HUDEP-2 (cell line): ENCODE results near the gene ATP2B2.

ENCODE experiments used
- DNase-seq, 76 experiments: peaks; one replicate each; lab custom pipeline; 2025; ENCODE audit not compliant: unreplicated experiment in 76 of 76; lab: John Stamatoyannopoulos, UW

The ATP2B2 gene

GRCh38 chr3:10407361-10407760, 98.0 kb downstream of the ATP2B2 start:
- DNase-seq: no peak

- DNase-seq: no peak
Measured at GRCh38 chr3:10406414-10406813, 99.0 kb downstream of the ATP2B2 start.

GRCh38 chr3:10405816-10406215, 99.6 kb downstream of the ATP2B2 start:
- DNase-seq: no peak

DNA sequence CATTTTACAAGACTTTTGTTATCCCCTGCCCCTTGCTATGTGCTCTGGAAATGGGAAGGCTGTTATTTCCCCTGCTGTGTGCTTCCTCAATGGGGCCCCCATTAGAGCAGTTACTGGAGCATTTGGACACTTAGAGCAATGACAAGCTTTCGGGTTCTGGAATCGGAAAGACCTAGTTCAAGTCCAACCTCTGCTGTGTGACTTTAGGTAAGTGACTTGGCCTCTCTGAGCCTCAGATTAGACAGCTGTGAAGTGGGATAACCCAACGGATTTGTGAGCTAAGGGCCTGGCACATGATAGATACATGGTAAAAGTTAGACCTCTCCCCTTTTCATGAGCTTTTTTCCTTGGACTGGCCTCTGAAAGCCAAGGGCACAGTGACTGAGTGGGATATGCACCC, 100.5 kb downstream of the ATP2B2 start:
- DNase-seq: no peak

- DNase-seq: no peak
Measured at GRCh38 chr3:10404377-10404776, 101.0 kb downstream of the ATP2B2 start.

DNA sequence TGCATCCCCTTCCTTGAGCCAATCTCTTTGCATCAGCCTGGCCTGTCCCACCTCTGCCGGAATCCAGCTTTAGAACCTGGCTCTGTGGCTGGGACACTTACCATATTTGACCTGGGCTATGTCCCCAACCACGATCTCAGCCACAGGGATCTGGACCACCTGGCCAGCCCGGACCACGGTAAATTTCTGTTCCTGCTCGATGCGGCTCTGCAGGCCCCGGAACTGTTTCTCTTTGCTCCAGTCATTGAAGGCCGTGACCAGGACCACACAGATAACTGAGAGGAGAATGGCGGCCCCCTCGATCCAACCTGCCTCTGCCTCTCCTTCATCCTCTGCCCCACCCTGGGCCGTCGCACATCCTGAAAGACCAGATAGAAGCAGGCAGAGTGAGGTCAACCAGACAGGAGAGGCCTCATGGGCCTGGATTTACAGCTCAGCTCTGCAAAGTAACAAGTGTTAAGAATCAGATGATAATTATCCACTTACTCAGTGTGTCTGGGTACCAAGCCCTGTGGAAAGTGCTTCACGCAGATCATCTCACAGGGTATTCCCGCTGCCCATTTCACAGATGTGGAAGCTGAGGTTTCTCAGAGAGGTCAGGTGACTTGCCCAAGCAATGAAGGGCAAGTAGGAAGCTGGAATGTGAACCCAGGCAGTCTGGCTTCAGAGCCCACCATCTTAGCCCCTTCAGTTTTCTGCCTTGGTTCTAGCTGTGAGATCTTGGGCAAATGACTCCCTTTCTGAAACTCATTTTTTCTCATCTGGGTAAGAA, 103.2 kb downstream of the ATP2B2 start:
- no peak for DNase-seq

DNA sequence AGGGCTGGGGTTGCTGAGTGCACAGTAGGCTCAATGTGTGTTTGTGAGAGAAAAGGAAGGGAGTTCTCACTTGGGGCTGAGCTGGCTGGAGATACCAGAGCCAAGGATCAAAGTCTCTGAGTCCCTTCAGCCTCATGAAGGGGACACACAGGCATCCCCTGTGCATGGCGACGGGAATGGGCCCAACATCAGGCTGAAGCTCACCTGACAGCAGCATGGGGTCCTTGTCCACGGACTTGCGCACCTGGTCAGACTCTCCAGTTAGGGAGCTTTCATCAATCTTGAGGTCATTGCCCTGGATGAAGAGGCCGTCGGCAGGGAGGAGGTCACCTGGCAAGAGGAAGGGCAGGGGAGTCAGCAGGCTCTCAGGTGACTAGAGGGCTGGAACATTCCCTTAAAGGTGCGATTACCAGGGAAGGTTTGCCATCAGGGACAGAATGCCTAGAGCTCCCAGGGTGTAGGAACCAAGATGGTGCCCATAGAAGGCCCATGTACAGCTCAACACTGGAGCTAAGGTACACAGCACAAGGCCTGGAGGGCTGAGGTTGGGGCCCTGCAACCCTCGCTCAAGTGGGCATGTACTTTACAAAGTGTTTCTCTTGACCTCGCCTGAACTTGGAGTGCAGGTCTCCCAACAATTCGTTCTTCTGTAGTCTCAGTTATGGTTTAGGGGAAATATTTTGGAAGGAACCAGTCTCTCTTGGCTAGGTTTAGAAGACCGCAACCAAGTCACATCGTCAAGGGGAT, 104.5 kb downstream of the ATP2B2 start:
- DNase-seq: no peak

GRCh38 chr3:10400050-10400748, 105.2 kb downstream of the ATP2B2 start:
- DNase-seq: no peak

GRCh38 chr3:10399634-10400033, 105.8 kb downstream of the ATP2B2 start:
- no peak for DNase-seq

DNA sequence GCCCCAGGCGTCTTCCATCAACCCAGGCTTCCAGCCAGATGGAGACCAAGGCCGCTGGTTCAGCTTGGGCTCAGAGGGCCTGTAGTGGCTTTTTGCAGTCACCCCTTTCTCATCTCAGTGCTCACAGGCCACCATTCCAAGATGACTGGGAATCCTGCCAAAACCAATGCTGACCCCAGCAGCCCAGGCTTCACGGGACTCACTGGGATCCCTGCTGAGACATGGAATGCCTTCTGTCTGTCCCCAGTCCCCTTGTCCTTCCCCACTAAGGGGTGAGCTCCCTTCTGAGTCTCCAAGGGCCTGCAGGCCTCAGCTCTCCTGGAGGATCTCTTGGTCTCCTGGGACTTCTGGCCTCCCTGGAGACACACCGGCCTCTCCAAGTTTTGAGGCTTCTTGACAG, 107.0 kb downstream of the ATP2B2 start:
- no peak for DNase-seq

DNA sequence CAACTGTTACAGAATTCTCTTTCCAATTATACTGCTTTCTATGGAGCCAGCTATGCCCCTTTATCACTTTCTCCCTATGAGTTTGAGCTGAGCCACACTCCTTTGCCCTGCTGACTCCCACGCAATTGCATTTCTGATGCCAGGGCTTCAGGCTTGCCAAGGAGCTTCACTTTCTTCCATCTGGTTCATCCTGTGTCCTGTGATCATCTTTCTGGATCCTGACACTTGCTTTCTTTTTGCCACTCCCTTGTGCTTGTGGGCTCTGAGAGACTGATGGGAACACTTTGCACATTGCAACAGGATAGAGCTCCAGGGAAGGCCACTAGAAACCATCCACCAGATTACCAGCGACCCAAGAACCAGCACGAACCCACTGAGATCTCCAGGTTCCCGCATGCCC, 107.5 kb downstream of the ATP2B2 start:
- DNase-seq: no peak

GRCh38 chr3:10396931-10397330, 108.5 kb downstream of the ATP2B2 start:
- no peak for DNase-seq

DNA sequence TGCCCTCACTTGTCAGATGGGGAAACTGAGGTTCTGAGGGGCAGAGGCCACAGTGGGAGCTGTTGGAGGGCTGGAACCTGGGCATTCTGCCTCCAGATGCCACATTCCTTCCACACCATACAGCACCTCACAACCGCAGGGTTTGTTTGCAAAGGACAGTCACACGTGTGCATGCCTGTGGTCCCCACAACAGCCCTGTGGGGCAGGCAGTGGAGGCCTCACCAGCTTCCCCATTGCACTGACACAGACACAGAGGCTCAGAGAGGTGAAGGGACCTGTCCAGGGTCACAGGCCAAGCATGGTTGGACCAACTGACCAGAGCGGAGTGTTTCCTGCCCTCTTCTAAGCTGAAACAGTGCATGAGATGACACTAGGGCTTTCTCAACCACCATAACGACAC, 109.3 kb downstream of the ATP2B2 start:
- DNase-seq: no peak

GRCh38 chr3:10395671-10396070, 109.7 kb downstream of the ATP2B2 start:
- DNase-seq: no peak

- DNase-seq: no peak
Measured at GRCh38 chr3:10395196-10395595, 110.2 kb downstream of the ATP2B2 start.

DNA sequence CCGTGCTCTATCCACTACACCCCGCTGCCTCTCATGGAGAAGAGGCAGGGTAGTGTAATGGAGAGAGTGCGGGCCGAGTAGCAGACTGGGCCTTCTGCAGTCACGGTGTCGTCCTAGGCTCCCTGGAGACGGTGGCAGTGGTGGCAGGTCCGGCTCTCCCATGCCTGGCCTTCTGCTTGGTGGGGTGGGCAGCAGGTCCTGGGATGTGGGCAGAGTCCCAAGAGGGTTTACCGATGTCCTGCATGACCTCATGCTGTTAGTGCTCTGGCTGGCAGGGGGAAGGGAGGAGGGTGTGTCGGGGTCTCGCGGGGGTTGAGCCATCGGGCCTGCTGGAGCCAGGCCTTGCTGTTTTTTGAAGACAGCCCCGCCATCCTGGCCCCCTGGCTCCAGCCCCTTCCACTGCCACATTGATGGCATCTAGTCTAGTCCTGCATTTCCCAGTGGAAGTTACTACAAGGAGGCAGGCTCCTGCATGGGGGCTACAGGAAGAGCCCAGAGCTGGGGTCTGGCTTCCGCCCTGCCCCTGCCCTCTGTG, 110.8 kb downstream of the ATP2B2 start:
- DNase-seq: no peak

GRCh38 chr3:10393514-10393913, 111.9 kb downstream of the ATP2B2 start:
- DNase-seq: no peak

DNA sequence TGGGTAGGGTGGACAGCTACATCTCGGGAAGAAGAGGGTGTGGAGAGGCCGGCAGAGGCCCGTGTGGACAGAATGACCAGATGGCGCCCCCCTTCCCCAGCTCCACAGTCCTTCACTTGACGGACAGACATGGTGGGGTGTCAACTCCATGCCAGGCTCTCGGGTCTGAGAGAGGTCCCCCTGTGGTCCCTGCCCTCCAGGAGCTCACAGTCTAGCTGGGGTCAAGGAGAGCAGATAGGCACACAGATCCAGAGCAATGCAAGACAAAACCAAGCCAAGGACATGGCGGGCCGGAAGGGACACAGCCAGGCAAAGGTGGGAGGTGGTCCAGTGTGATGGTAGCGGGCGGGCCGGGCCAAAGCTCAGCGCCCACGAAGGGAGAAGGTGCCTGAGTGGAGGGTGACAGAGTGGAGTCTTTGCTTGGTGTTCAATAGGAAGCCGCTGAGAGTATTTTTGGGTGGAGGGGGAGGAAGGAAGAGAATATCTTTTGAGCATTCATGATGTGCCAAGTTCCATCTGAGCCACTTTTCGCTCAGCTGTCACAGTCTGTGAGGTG, 112.4 kb downstream of the ATP2B2 start:
- DNase-seq: no peak

DNA sequence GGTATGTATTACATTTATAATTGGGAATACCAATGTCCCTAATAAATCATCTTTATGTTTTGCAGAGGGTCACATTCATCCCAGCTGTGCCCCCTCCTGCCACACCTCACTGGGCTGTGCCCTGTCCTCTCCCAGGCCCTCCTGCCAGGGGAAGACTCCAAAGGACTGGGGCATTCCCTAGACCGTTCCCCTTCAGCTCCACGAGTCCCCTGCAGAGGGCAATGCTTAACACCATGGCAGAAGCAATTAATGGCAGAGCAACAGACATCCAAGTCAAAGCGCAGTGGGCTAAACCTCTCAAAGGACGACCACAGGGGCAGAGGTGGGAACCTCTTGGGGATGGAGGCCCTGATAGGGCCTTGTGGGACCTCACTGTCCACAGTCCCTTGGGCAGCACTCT, 113.1 kb downstream of the ATP2B2 start:
- peak in 2 of 76 experiments; percentile 2 to 7 for DNase-seq

GRCh38 chr3:10391391-10391790, 114.0 kb downstream of the ATP2B2 start:
- DNase-seq: peak in 16 of 76 experiments; percentile 3 to 57 (median 25)
